HepG2 (cell line): ENCODE results near the gene SLC35B2. TPM values are rescaled to one million over a fixed set of nuclear protein-coding genes. Genes with fewer than 3 reads are reported as not detected.
A peak's percentile ranks its signal among the peaks of the same experiment; 100 is the strongest.

Source experiments
- CCDC6 ChIP-seq: sonication (generic); formaldehyde crosslinking; IDR thresholded peaks from 2 replicates; pipeline ENCODE4 v1.8.1; 2022; ENCODE audit warnings: mild to moderate bottlenecking, missing genetic modification reagents, moderate library complexity
- CHD2 ChIP-seq: IDR thresholded peaks from 2 replicates; pipeline ENCODE4 v1.6.1; 2011; ENCODE audit warnings: low read depth, low read length, improper control_type of control experiment
- DR1 ChIP-seq: sonication (generic); formaldehyde crosslinking; IDR thresholded peaks from 2 replicates; pipeline ENCODE4 v1.8.0; 2021; ENCODE audit warnings: mild to moderate bottlenecking, missing genetic modification reagents, inconsistent platforms
- FUBP1 ChIP-seq: sonication (generic); formaldehyde crosslinking; IDR thresholded peaks from 2 replicates; pipeline ENCODE4 v1.5.1; 2020; ENCODE audit warnings: missing genetic modification reagents, mild to moderate bottlenecking, borderline replicate concordance
- GATA4 ChIP-seq: sonication (generic); IDR thresholded peaks from 2 replicates; pipeline ENCODE4 v1.6.1; 2016; ENCODE audit warnings: antibody characterized with exemption, low read depth, borderline replicate concordance
- HNF1B ChIP-seq: sonication (generic); formaldehyde crosslinking; IDR thresholded peaks from 2 replicates; pipeline ENCODE4 v1.5.1; 2020; ENCODE audit warnings: mild to moderate bottlenecking, moderate library complexity, missing genetic modification reagents
- HNF4G ChIP-seq, 2 experiments: sonication (generic) in 1 of 2; formaldehyde crosslinking in 1 of 2; IDR thresholded peaks; 2 replicates each; pipeline versions ENCODE4 v1.4.0 to v1.6.1; 2011 to 2020; ENCODE audit warnings: borderline replicate concordance in 2 of 2, low read depth in 2 of 2, mild to moderate bottlenecking in 2 of 2, low read length in 1 of 2, missing genetic modification reagents in 1 of 2, moderate library complexity in 1 of 2
- HNRNPUL1 ChIP-seq: fragments of 200-400 bp; formaldehyde crosslinking; IDR thresholded peaks from 2 replicates; pipeline ENCODE4 v1.6.1; 2017; ENCODE audit warnings: low read depth, mild to moderate bottlenecking, low read length, moderate library complexity
- KAT2B ChIP-seq: fragments of 150-350 bp; IDR thresholded peaks from 2 replicates; pipeline ENCODE4 v1.6.1; 2014; ENCODE audit warnings: low read depth, low read length, borderline replicate concordance
- KDM1A ChIP-seq: IDR thresholded peaks from 2 replicates; pipeline ENCODE4 v1.6.1; 2016; ENCODE audit warnings: missing compliant biosample characterization
- PCBP2 ChIP-seq: fragments of 200-400 bp; formaldehyde crosslinking; optimal IDR thresholded peaks from 2 replicates; pipeline ENCODE3; 2018; ENCODE audit warnings: low read length, low read depth; ENCODE audit not compliant: poor library complexity, severe bottlenecking
- RELA ChIP-seq: sonication (generic); formaldehyde crosslinking; IDR thresholded peaks from 2 replicates; pipeline ENCODE4 v1.4.0; 2020; ENCODE audit warnings: missing genetic modification reagents
- RERE ChIP-seq: IDR thresholded peaks from 2 replicates; pipeline ENCODE4 v1.6.1; 2016; ENCODE audit warnings: low read depth, missing genetic modification reagents, missing compliant biosample characterization
- TCF7 ChIP-seq: sonication (generic); IDR thresholded peaks from 2 replicates; pipeline ENCODE4 v1.6.1; 2016; ENCODE audit warnings: antibody characterized with exemption, low read depth
- UBTF ChIP-seq: sonication (generic); formaldehyde crosslinking; IDR thresholded peaks from 2 replicates; pipeline ENCODE4 v1.4.0; 2020; ENCODE audit warnings: mild to moderate bottlenecking, missing genetic modification reagents
- ZNF12 ChIP-seq: sonication (generic); formaldehyde crosslinking; IDR thresholded peaks from 2 replicates; pipeline ENCODE4 v1.5.0; 2020; ENCODE audit warnings: missing genetic modification reagents
- polyA plus RNA-seq, 8 experiments: library from polyadenylated mRNA; depleted of rRNA in 3 of 8; stranded (reverse) in 7 of 8; unstranded in 1 of 8; fragments of >200 nt; fragmentation: Illumina TruSeq in 4 of 8; extraction: Trizol in 4 of 8; gene quantifications; 2 replicates each; pipeline versions ENCODE4 v1.2.1 to v1.2.3, GENCODE V29; 2011 to 2016; ENCODE audit warnings: low read depth in 4 of 8, missing spikeins in 1 of 8, mixed read lengths in 1 of 8; ENCODE audit not compliant: insufficient read depth in 1 of 8
- total RNA-seq, 5 experiments: library from RNA; depleted of rRNA; stranded (reverse); fragments of >200 nt; fragmentation: Illumina TruSeq; extraction: Trizol; gene quantifications; 2 replicates each; pipeline ENCODE4 v1.2.3, GENCODE V29; 2016; ENCODE audit warnings: low read depth in 1 of 5

Gene SLC35B2
- total and polyA plus RNA-seq, 2 of the 13 experiments (the other 11 are each of a cell fraction or from before 2014, with no cell fraction given) = 61.1 to 148 TPM

- TF ChIP-seq RERE (CRISPR knock-in tag) = no peak
- TF ChIP-seq PCBP2 = no peak
- no peak for TF ChIP-seq FUBP1 (CRISPR knock-in tag)
- TF ChIP-seq KDM1A (CRISPR knock-in tag) = no peak
- TF ChIP-seq GATA4 = no peak
- no peak for TF ChIP-seq KAT2B
- TF ChIP-seq CHD2 = no peak
- TF ChIP-seq TCF7 = no peak
- no peak; the same call in none of the 2 replicates for TF ChIP-seq ZNF12 (CRISPR knock-in tag)
- no peak; the same call in none of the 2 replicates for TF ChIP-seq HNF1B (CRISPR knock-in tag)
- no peak for TF ChIP-seq HNF4G (IDR thresholded peaks at IDR 0.05; ENCODE audit: borderline replicate concordance, low read depth, low read length)
- TF ChIP-seq HNF4G (CRISPR knock-in tag; IDR thresholded peaks at IDR 0.05; ENCODE audit: borderline replicate concordance, low read depth) = peak; percentile 6; the same call in 1 of the 2 replicates
- TF ChIP-seq UBTF (CRISPR knock-in tag) = no peak; the same call in 1 of the 2 replicates
- TF ChIP-seq CCDC6 (CRISPR knock-in tag) = peak; percentile 21; the same call in 1 of the 2 replicates
- TF ChIP-seq DR1 (CRISPR knock-in tag) = no peak
- no peak for TF ChIP-seq RELA (CRISPR knock-in tag)
- no peak for TF ChIP-seq HNRNPUL1
Measured at GRCh38 chr6:44237021-44237812, 20.1 kb downstream of the SLC35B2 start (continued).
